ENCODE data around the gene PLA2G12A.
A peak's percentile ranks its signal among the peaks of the same experiment; 100 is the strongest.

Gene PLA2G12A

DNA sequence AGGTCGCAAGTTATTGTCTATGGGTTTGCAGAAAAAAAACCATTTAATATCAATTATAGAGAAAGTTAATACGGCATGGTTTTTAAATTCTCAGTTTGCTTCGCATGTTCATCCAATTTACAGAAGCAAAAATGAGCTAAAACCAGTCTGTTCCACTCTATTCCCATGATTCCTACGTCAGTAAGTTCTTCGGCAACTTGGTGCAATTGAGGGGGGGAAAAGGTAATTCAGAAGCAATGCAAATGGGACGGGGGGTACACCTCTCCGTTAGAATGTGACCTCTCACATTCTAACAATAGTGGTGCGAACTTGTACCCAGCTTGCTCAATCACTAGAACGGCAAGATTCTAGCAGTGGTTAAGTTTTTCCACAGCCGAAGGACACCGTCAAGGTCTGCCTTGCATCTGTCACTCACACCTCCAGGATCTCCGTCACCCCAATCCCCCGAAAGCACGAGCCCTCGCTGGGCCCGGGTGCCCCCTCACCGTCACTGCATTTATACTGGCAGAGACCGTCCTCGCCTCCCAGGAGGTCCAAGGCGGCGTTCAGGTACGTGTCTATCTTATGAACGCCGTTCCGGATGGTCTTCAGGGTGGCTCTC lies 653 bp downstream of the PLA2G12A start:
- DNase-seq (ENCODE audit: low read depth), result no peak

GRCh38 chr4:109728385-109728784 lies 1.5 kb downstream of the PLA2G12A start:
- no peak for DNase-seq (ENCODE audit: low read depth)

- no peak for DNase-seq (ENCODE audit: low read depth)
Measured at GRCh38 chr4:109723110-109723509, 6.8 kb downstream of the PLA2G12A start.

- DNase-seq (ENCODE audit: low read depth), result no peak
Measured at GRCh38 chr4:109722357-109722756, 7.5 kb downstream of the PLA2G12A start.

- no peak for DNase-seq (ENCODE audit: low read depth)
Measured at GRCh38 chr4:109721033-109721432, 8.8 kb downstream of the PLA2G12A start.

DNA sequence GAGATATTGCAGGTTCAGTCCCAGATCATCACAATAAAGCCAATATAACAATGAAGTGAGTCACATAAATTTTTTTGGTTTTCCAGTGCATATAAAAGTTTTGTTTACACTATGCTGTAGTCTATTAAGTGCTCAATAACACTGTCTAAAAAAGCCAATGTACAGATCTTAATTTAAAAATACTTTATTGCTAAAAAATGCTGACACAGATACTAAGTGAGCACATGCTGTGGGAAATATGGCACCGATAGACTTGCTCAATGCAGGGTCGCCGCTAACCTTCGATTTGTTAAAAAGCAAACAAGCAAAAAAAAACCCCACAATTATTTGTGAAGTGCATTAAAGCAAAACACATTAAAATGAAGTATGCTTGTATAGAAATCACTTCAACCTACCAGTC lies 10.3 kb downstream of the PLA2G12A start:
- DNase-seq (ENCODE audit: low read depth), result no peak

DNA sequence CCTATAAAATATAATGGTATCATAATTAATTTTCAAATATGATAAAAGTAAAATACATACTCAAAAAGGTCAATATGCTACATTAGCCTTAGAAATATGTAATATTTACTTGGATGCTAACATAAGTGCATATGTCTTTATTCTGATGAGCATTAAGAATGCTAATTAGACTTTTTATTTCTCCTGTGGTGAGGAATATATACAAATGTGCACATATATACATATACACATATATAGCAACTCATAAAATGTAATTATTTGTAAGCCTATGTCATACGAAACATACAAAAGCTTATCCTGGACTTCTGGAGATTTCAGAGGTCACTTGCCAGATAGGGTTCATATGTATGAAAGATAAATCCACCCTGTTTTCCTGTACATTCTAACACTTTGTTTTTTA lies 11.1 kb downstream of the PLA2G12A start:
- no peak for DNase-seq (ENCODE audit: low read depth)

DNA sequence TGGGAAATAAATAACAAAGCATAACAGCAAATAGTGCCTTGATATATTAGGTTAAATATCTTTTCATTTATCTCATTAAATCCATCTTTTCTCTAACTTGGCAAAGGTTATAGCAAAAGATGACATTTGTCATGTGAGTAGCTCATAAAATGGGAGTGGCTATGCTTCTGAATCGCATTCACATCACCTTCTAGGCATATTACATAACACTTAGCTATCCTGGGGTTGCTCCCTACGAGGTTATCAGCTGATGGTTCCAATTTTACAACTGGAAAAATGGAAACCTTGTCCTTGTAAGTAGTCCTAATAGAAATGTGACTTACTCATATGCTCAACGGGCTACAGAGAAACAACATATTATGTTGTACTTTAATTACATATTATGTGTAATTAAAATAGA lies 16.4 kb downstream of the PLA2G12A start:
- DNase-seq (ENCODE audit: low read depth), result no peak

DNA sequence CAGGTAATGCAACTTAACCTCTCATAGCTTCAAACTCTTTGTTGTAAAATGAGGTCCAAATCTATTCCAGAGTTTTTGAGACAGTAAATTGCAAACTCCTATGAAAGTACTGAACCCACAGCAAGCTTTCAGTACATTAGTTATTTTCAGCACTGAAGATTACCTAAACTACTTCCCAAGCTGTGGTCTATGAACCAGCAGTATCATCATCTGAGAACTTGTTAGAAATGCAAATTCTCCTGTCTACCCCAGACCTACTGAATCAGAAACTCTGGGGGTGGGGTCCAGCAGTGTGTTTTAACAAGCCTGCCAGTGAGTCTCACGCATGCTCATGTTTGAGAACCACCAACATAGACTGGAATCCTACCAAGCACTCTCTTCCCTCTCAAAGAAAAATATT lies 20.9 kb downstream of the PLA2G12A start:
- DNase-seq (ENCODE audit: low read depth), result no peak

- no peak for DNase-seq (ENCODE audit: low read depth)
Measured at GRCh38 chr4:109708435-109708834, 21.4 kb downstream of the PLA2G12A start.

DNA sequence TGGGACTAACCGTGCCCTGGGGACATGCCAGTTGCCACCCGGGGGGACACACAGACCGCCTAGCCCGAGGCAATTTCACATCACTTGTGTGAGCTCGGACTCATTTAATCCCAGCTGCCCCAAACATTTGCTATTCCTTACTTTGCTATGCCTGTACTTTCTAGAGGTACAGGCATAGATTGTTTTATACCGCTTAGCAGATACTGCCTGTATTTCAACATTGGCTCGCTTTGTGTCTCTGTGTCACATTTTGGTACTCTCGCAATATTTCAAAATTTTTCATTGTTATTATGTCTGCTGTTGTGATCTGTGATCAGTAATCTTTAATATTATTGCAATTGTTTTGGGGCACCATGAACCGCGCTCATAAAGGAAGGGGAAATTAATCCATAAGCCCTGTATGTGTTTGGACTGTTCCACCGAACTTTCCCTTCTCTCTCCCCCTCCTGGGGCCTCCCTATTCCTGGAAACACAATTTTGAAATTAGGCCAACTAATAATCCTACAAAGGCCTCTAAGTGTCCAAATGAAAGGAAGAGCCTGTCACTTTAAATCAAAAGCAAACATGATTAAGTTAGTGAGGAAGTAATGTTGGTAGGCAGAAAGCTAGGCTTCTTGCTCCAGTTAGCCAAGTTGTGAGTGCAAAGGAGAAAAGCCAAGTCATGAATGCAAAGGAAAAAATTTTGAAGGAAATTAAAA lies 26.1 kb downstream of the PLA2G12A start:
- no peak for DNase-seq (ENCODE audit: low read depth)

GRCh38 chr4:109702950-109703663 lies 26.8 kb downstream of the PLA2G12A start, which contains the start of gene CASP6:
Gene CASP6, minus strand, starts transcription at chr4:109703445. Its CDS starts 50 bp downstream, at chr4:109703395.
- DNase-seq (ENCODE audit: low read depth), result peak; percentile 45

DNA sequence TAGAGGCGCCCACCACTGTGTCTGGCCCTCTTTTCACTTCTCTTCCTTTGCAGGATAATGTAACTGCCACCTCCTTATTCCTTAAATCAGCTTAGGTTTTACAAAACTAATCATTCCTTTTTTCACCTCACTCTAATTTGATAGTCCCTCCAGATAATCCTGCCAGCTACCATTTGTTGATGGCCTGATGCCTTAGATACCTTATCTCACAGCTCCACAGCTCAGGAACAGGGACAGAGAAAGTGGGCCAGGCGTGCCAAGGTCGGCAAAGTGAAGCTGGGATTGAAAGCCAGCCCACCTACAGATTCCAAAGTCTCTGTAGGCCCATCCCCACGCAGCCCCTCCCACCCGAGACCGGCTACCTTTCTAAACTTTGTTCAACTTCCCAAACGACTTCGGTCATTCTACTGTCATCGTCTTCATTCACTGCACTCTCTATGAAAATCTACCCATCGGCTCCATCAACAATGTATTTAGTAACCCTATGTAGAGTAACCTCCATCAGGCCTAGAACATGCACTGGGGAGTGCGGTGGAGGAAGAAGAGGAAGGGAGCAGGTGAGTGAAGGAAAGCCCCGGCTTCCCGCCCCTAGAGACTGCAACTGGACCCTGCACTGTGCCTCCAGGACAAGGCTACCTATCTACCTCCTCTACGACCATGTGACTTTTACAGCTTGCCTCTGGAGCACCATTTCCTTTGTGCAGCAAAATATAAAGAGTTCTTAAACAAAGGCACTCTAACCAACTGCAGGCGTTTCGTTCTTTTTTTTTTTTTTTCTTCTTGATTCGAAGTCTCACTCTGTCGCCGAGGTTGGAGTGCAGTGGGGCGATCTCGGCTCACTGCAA lies 28.1 kb downstream of the PLA2G12A start:
- no peak for DNase-seq (ENCODE audit: low read depth)

- no peak for DNase-seq (ENCODE audit: low read depth)
Measured at GRCh38 chr4:109699553-109700225, 30.2 kb downstream of the PLA2G12A start.

- no peak for DNase-seq (ENCODE audit: low read depth)
Measured at GRCh38 chr4:109698656-109699055, 31.2 kb downstream of the PLA2G12A start.

- no peak for DNase-seq (ENCODE audit: low read depth)
Measured at GRCh38 chr4:109691411-109691920, 38.4 kb downstream of the PLA2G12A start.

DNA sequence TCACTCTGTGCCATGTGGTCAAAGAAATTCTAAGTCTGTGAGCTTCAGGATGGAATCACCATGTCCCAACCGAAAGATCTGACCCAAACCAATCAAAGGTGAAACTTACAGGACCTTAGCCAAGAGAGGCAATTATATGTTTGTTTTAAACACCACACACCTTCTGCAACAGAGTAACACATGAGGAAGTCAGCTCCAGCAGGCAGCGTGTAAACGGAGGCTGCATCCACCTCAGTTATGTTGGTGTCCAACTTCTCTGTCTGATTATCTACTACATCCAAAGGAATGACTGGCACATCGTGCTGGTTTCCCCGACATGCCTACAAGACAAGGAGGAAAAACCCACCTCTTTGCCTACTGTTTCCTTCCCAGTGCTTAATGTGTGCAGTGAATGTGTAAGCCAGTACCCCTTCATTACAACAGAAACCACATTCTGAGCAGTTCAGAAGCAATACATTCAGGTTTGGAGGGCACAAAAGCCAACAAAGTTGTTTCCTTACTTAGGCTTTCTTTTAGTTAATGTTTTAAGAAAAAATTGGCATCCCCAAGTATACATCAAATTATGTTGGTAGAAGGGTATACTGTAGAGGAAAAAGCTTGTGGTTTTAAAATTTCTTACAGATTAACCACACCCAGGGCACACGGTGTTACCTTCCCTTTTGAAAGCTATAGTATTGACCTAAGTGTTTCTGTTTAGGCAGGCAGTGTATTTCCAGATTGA lies 39.0 kb downstream of the PLA2G12A start:
- no peak for DNase-seq (ENCODE audit: low read depth)

DNA sequence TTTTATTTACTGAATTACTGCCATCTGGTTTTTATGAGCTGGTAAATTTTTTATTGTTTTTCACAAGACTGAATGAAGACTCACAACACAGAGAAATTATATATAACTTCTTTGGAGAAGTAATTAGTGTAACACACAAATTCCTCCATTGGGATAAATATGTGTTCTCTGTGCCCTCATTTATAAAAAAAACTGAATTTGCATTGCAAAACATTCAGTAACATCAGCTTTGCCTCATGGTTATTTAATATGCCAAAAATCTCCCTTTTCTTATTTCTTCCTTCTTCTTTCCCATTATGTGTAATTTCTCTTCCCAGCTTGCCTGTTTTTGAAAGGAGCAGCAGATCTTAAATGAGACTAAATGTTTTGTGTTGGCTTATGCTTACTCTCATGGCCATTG lies 45.1 kb downstream of the PLA2G12A start:
- no peak for DNase-seq (ENCODE audit: low read depth)

GRCh38 chr4:109683621-109684253 lies 46.1 kb downstream of the PLA2G12A start:
- DNase-seq (ENCODE audit: low read depth), result no peak

- DNase-seq (ENCODE audit: low read depth), result no peak
Measured at GRCh38 chr4:109682875-109683274, 47.0 kb downstream of the PLA2G12A start.
